ENCODE results near the gene TSPEAR. TPM values are rescaled to one million over a fixed set of nuclear protein-coding genes. Genes with fewer than 3 reads are reported as not detected.

TSPEAR gene
- total and polyA plus RNA-seq, 2 of the 13 experiments (the other 11 are each of a cell fraction or from before 2014, with no cell fraction given), result 0.07 to 0.32 TPM

GRCh38 chr21:44482581-44483287, 228.6 kb downstream of the TSPEAR start (continued):
- TF ChIP-seq, protein P1, sequence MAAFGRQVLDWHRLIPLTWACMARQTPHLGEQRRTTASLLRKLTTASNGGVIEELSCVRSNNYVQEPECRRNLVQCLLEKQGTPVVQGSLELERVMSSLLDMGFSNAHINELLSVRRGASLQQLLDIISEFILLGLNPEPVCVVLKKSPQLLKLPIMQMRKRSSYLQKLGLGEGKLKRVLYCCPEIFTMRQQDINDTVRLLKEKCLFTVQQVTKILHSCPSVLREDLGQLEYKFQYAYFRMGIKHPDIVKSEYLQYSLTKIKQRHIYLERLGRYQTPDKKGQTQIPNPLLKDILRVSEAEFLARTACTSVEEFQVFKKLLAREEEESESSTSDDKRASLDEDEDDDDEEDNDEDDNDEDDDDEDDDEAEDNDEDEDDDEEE (CRISPR knock-in tag; IDR thresholded peaks at IDR 0.05), result peak; percentile 33; the same call in 1 of the 2 replicates
- TF ChIP-seq ZNF782 (CRISPR knock-in tag; IDR thresholded peaks at IDR 0.05; ENCODE audit: borderline replicate concordance) (peak; percentile 46; the same call in 1 of the 2 replicates), TGIF2 (CRISPR knock-in tag; IDR thresholded peaks at IDR 0.05) (peak; percentile 54; the same call in 1 of the 2 replicates), RORA (CRISPR knock-in tag; IDR thresholded peaks at IDR 0.05) (no peak), ZNF367 (CRISPR knock-in tag; IDR thresholded peaks at IDR 0.05; ENCODE audit: borderline replicate concordance) (0 out of 2 replicates have a peak, but pooled peaks have one; percentile 47), NFE2 (CRISPR knock-in tag; IDR thresholded peaks at IDR 0.05) (no peak), ZNF225 (CRISPR knock-in tag; IDR thresholded peaks at IDR 0.05) (no peak), ZNF138 (CRISPR knock-in tag; IDR thresholded peaks at IDR 0.05; ENCODE audit: low read depth) (no peak), ATF1 (CRISPR knock-in tag; IDR thresholded peaks at IDR 0.05) (peak; percentile 71; the same call in 1 of the 2 replicates), ZNF83 (CRISPR knock-in tag; IDR thresholded peaks at IDR 0.05; ENCODE audit: borderline replicate concordance) (no peak), KAT8 (CRISPR knock-in tag; IDR thresholded peaks at IDR 0.05) (no peak), HINFP (CRISPR knock-in tag; IDR thresholded peaks at IDR 0.05; ENCODE audit: low read depth) (peak; percentile 86; the same call in 1 of the 2 replicates), ZFAT (CRISPR knock-in tag; conservative IDR thresholded peaks at IDR 0.05) (no peak), DPF2 (CRISPR knock-in tag; IDR thresholded peaks at IDR 0.05; ENCODE audit: borderline replicate concordance, low read depth) (0 out of 2 replicates have a peak, but pooled peaks have one; percentile 26), ZMYM3 (CRISPR knock-in tag; IDR thresholded peaks at IDR 0.05) (peak; percentile 1; the same call in 1 of the 2 replicates)
- TF ChIP-seq, protein P2, sequence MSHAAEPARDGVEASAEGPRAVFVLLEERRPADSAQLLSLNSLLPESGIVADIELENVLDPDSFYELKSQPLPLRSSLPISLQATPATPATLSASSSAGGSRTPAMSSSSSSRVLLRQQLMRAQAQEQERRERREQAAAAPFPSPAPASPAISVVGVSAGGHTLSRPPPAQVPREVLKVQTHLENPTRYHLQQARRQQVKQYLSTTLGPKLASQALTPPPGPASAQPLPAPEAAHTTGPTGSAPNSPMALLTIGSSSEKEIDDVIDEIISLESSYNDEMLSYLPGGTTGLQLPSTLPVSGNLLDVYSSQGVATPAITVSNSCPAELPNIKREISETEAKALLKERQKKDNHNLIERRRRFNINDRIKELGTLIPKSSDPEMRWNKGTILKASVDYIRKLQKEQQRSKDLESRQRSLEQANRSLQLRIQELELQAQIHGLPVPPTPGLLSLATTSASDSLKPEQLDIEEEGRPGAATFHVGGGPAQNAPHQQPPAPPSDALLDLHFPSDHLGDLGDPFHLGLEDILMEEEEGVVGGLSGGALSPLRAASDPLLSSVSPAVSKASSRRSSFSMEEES (CRISPR knock-in tag; IDR thresholded peaks at IDR 0.05), result no peak
- TF ChIP-seq, protein P3, sequence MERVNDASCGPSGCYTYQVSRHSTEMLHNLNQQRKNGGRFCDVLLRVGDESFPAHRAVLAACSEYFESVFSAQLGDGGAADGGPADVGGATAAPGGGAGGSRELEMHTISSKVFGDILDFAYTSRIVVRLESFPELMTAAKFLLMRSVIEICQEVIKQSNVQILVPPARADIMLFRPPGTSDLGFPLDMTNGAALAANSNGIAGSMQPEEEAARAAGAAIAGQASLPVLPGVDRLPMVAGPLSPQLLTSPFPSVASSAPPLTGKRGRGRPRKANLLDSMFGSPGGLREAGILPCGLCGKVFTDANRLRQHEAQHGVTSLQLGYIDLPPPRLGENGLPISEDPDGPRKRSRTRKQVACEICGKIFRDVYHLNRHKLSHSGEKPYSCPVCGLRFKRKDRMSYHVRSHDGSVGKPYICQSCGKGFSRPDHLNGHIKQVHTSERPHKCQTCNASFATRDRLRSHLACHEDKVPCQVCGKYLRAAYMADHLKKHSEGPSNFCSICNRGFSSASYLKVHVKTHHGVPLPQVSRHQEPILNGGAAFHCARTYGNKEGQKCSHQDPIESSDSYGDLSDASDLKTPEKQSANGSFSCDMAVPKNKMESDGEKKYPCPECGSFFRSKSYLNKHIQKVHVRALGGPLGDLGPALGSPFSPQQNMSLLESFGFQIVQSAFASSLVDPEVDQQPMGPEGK (CRISPR knock-in tag; IDR thresholded peaks at IDR 0.05), result peak; percentile 32; the same call in 1 of the 2 replicates
- TF ChIP-seq, protein P4, sequence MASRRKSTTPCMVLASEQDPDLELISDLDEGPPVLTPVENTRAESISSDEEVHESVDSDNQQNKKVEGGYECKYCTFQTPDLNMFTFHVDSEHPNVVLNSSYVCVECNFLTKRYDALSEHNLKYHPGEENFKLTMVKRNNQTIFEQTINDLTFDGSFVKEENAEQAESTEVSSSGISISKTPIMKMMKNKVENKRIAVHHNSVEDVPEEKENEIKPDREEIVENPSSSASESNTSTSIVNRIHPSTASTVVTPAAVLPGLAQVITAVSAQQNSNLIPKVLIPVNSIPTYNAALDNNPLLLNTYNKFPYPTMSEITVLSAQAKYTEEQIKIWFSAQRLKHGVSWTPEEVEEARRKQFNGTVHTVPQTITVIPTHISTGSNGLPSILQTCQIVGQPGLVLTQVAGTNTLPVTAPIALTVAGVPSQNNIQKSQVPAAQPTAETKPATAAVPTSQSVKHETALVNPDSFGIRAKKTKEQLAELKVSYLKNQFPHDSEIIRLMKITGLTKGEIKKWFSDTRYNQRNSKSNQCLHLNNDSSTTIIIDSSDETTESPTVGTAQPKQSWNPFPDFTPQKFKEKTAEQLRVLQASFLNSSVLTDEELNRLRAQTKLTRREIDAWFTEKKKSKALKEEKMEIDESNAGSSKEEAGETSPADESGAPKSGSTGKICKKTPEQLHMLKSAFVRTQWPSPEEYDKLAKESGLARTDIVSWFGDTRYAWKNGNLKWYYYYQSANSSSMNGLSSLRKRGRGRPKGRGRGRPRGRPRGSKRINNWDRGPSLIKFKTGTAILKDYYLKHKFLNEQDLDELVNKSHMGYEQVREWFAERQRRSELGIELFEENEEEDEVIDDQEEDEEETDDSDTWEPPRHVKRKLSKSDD (CRISPR knock-in tag; IDR thresholded peaks at IDR 0.05; ENCODE audit: low read depth), result no peak
- TF ChIP-seq, protein P5, sequence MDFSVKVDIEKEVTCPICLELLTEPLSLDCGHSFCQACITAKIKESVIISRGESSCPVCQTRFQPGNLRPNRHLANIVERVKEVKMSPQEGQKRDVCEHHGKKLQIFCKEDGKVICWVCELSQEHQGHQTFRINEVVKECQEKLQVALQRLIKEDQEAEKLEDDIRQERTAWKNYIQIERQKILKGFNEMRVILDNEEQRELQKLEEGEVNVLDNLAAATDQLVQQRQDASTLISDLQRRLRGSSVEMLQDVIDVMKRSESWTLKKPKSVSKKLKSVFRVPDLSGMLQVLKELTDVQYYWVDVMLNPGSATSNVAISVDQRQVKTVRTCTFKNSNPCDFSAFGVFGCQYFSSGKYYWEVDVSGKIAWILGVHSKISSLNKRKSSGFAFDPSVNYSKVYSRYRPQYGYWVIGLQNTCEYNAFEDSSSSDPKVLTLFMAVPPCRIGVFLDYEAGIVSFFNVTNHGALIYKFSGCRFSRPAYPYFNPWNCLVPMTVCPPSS (IDR thresholded peaks at IDR 0.05), result no peak
